ENCODE results near the gene FN1. TPM values are rescaled to one million over a fixed set of nuclear protein-coding genes. Genes with fewer than 3 reads are reported as not detected.
"Not testable (repeated sequence)": the region's sequence is repeated elsewhere in the genome, so short reads cannot be mapped to it uniquely, and the experiment has no call there.

Gene FN1
- total RNA-seq, 2 experiments from 2014 or later = 0.29 to 0.30 TPM

- Mint-ChIP-seq H3K27ac (no peak overlapping the region), H3K4me1 (no peaks in the 10 kb centered on the region), H3K4me3 (no peak overlapping the region), H3K36me3 (no peaks in the 10 kb centered on the region), H3K9me3 (no peaks in the 10 kb centered on the region), H3K27me3 (peaks cover 47% of the 10 kb centered on the region)
- no peak for DNase-seq
These were observed 15.9 kb downstream of the FN1 start for GRCh38 chr2:215419769-215420470.

DNA sequence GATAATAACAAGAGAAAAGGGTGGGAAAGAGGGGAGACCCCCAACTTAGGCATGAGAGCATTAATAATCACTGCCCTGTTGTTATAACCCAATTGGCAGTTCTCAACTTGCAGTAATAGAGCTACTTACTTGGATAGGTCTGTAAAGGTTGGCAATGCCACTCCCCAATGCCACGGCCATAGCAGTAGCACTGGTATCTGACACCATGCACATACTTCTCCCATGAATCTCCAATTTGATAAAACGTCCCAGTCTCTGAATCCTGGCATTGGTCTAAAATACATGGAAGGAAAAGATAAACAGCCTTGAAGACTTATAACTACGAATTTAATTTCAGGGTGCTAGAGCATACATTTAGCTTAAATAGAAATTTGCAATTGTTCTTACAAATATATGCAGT, 16.8 kb downstream of the FN1 start:
- Mint-ChIP-seq H3K27ac (no peak overlapping the region), H3K27me3 (peaks cover 48% of the 10 kb centered on the region), H3K36me3 (no peaks in the 10 kb centered on the region), H3K4me1 (no peaks in the 10 kb centered on the region), H3K4me3 (no peak overlapping the region), H3K9me3 (no peaks in the 10 kb centered on the region)
- no peak for DNase-seq

DNA sequence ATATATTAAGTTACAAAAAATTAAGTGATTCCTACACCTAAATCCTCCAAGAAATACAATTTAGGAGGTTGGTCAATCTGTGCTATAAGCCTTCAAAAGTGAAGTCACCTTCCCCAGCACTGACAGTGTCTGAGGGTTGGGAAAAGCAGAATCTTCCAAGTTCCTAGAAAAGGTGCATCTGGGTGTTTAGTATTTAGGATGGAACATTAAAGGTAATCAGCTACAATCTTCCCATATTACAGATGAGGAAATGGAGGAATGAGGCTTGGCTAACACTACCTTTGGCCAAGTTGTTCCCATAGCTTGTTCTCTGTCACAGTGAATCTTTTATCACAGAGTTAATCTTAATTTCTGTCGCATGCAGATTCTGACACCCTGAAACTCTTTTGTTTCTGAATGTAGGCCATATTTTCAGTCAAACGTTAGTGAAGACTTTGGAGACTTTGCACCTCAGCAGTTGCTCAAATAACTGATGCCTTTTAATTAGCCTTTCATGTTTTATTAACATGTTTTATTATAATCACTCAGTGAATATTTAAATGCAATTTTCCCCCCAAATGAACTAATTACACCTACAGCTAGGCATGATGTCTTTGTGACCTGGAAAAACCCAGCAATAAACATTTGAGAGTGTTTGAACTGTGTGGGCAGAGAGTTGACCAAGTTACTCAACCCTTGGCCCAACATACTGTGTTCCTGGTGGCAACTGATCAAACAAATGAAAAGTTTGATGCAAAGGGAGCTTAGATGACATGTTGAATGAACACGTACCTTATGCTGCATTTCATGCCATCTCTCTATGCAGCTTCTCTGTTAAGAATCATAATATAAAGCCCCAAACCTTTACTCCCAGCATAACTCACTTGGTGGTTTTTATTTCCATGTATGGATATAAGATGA, 17.6 kb downstream of the FN1 start:
- no peak overlapping the region for H3K4me3 Mint-ChIP-seq
- no peaks in the 10 kb centered on the region for H3K4me1 Mint-ChIP-seq
- peaks cover 48% of the 10 kb centered on the region for H3K27me3 Mint-ChIP-seq
- no peak for DNase-seq
- H3K27ac Mint-ChIP-seq = no peak overlapping the region
- no peaks in the 10 kb centered on the region for H3K36me3 Mint-ChIP-seq
- H3K9me3 Mint-ChIP-seq = no peaks in the 10 kb centered on the region

GRCh38 chr2:215417400-215417951, 18.4 kb downstream of the FN1 start:
- Mint-ChIP-seq H3K27me3 (peaks cover 51% of the 10 kb centered on the region), H3K36me3 (no peaks in the 10 kb centered on the region), H3K27ac (no peak overlapping the region), H3K4me1 (no peaks in the 10 kb centered on the region), H3K9me3 (no peaks in the 10 kb centered on the region), H3K4me3 (no peak overlapping the region)
- DNase-seq = no peak

DNA sequence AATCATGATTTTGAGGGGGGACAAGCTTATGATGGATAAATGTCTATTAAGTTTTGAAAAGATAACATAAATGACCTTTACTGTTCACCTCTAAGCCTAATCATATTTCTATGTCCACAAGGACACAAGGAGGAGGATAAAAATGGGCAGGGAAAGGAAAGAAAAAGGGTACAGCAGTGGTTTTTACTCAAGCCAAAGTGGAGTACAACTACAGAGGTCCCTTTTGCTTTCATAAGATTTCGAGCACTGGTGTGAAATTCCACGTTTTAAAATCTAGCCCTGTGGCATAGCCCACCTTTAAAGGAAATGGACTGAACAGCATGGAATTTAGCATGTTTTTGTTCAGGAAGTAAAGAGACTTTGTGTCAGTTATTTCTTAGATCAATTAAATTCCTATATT, 19.2 kb downstream of the FN1 start:
- DNase-seq = no peak
- no peaks in the 10 kb centered on the region for H3K4me1 Mint-ChIP-seq
- H3K27me3 Mint-ChIP-seq = peaks cover 48% of the 10 kb centered on the region
- no peak overlapping the region for H3K4me3 Mint-ChIP-seq
- H3K9me3 Mint-ChIP-seq = no peaks in the 10 kb centered on the region
- no peak overlapping the region for H3K27ac Mint-ChIP-seq
- no peaks in the 10 kb centered on the region for H3K36me3 Mint-ChIP-seq

GRCh38 chr2:215415820-215416577, 19.9 kb downstream of the FN1 start:
- Mint-ChIP-seq H3K27ac (no peak overlapping the region), H3K4me1 (peaks cover 3% of the 10 kb centered on the region), H3K27me3 (peaks cover 48% of the 10 kb centered on the region), H3K9me3 (no peaks in the 10 kb centered on the region), H3K36me3 (no peaks in the 10 kb centered on the region), H3K4me3 (no peak overlapping the region)
- DNase-seq = no peak

DNA sequence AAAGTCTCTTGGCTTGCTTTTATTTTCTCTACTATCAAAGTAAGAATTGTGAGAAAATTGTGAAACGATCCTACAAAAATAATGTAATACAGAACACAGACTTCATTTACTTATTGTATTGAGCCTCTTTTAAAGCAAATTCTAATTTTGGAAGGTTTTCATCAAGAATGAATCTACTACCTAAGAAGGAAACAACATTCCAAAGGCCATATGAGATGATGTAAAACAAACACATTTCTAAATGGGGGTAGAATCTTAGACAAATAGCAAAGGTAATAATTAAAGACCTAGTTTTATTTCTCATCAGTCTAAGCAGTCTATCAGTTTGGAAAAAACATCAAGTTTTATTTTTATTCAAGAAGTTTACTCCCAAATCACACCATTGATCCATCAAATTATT, 20.6 kb downstream of the FN1 start:
- no peaks in the 10 kb centered on the region for H3K36me3 Mint-ChIP-seq
- no peak for DNase-seq
- H3K9me3 Mint-ChIP-seq = peaks cover 2% of the 10 kb centered on the region
- H3K4me1 Mint-ChIP-seq = peaks cover 6% of the 10 kb centered on the region
- no peak overlapping the region for H3K4me3 Mint-ChIP-seq
- H3K27me3 Mint-ChIP-seq = peaks cover 43% of the 10 kb centered on the region
- no peak overlapping the region for H3K27ac Mint-ChIP-seq

- Mint-ChIP-seq H3K36me3 (no peaks in the 10 kb centered on the region), H3K4me3 (no peak overlapping the region), H3K27ac (no peak overlapping the region), H3K27me3 (peaks cover 40% of the 10 kb centered on the region), H3K9me3 (peaks cover 2% of the 10 kb centered on the region), H3K4me1 (peaks cover 8% of the 10 kb centered on the region)
- DNase-seq = no peak
These were observed 21.2 kb downstream of the FN1 start for GRCh38 chr2:215414674-215415073.

DNA sequence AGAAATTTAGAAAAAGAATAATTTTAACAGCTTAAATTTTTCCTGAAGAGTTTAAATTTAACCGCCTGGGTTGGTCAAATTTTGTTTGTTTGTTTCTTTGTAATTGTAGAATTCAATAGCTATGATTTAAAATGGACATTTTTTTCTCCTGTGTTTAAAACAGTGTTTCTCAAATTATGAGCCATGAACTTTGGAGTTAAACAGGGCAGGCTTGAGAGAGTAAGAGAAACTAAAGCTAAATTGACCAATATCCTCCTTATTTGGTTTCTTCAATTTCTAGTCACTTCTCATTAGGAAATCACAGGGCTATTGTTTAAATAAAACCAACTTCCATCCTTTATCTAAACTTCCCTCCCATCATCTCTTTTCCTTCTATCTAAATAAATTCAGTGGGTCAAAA, 21.9 kb downstream of the FN1 start:
- H3K27ac Mint-ChIP-seq = no peak overlapping the region
- H3K9me3 Mint-ChIP-seq = peaks cover 3% of the 10 kb centered on the region
- H3K4me3 Mint-ChIP-seq = no peak overlapping the region
- H3K4me1 Mint-ChIP-seq = peaks cover 15% of the 10 kb centered on the region
- H3K36me3 Mint-ChIP-seq = no peaks in the 10 kb centered on the region
- H3K27me3 Mint-ChIP-seq = peaks cover 41% of the 10 kb centered on the region
- DNase-seq = no peak

DNA sequence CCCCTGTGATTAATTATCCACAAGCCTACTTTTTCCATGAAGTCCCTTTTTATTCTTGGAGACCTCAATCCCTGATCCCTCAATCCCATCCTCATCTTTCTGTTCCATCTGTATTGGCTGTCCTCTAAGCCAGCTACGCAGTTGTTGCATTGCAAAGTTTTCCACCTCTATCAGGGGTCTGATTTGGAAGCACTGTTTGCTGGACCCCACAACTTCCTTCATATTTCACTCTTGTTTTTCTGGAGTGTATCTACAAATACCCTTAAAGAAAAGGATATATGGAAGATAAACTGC, 22.4 kb downstream of the FN1 start:
- H3K27me3 Mint-ChIP-seq = peaks cover 45% of the 10 kb centered on the region
- no peak for DNase-seq
- H3K9me3 Mint-ChIP-seq = peaks cover 3% of the 10 kb centered on the region
- no peak overlapping the region for H3K4me3 Mint-ChIP-seq
- H3K27ac Mint-ChIP-seq = no peak overlapping the region
- H3K4me1 Mint-ChIP-seq = peaks cover 18% of the 10 kb centered on the region
- H3K36me3 Mint-ChIP-seq = no peaks in the 10 kb centered on the region

DNA sequence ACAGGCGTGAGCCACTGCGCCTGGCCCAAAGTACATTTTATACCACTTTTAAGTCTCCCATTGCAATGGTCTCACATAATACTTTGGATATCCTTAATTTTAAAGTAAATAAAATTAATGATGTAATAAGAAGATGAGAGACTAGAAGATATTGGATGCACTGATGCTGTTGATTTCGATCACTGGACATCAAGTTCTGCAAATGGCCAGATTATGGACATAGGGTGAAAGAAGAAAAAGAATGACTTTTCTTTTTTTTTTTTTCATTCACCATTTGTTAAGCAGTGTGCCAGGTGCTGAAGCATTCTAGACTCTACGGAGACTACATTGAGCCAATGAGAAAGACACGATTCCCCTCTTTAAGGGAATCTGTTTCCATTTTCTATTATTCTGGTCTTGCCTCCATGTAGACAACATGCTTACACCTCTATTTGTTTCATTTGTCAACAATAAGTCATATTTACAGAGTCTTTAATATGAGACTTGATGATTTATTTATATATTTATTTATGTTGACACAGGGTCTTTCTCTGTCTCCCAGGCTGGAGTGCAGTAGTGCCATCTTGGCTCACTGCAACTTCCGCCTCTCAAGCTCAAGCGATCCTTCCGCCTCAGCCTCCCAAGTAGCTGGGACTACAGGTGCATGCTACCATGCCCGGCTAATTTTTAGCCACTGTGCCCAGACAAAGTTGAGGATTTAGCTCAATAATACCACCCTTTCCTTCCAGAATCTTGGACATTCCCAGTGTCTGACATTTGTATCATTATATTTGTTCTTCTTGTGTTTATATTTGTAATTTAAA, 23.7 kb downstream of the FN1 start:
- Mint-ChIP-seq H3K27me3 (peaks cover 45% of the 10 kb centered on the region), H3K4me1 (peaks cover 18% of the 10 kb centered on the region), H3K27ac (no peak overlapping the region), H3K9me3 (peaks cover 3% of the 10 kb centered on the region), H3K4me3 (no peak overlapping the region), H3K36me3 (no peaks in the 10 kb centered on the region)
- DNase-seq = no peak

- peaks cover 3% of the 10 kb centered on the region for H3K9me3 Mint-ChIP-seq
- peaks cover 18% of the 10 kb centered on the region for H3K4me1 Mint-ChIP-seq
- no peak overlapping the region for H3K27ac Mint-ChIP-seq
- no peak for DNase-seq
- H3K36me3 Mint-ChIP-seq = no peaks in the 10 kb centered on the region
- H3K4me3 Mint-ChIP-seq = no peak overlapping the region
- H3K27me3 Mint-ChIP-seq = peaks cover 42% of the 10 kb centered on the region
These were observed 25.0 kb downstream of the FN1 start for GRCh38 chr2:215410932-215411285.

- DNase-seq, H3K9me3 Mint-ChIP-seq, H3K36me3 Mint-ChIP-seq, H3K27ac Mint-ChIP-seq, H3K4me3 Mint-ChIP-seq: not testable (repeated sequence)
- Mint-ChIP-seq H3K4me1 (peaks cover 18% of the 10 kb centered on the region), H3K27me3 (peaks cover 42% of the 10 kb centered on the region)
These were observed 25.5 kb downstream of the FN1 start for GRCh38 chr2:215410181-215410931.
